Upper lobe of right lung (tissue), 1 donor: ENCODE data around the gene TCFL5. TPM values are rescaled to one million over a fixed set of nuclear protein-coding genes. Genes with fewer than 3 reads are reported as not detected.
A peak's percentile ranks its signal among the peaks of the same experiment; 100 is the strongest.

ENCODE experiments used
- ATAC-seq: fragments of 200-7000 bp; cut with Tn5 transposase; one replicate; pipeline ENCODE4 v1.9.1; 2020; ENCODE audit warnings: mild to moderate bottlenecking, moderate library complexity
- DNase-seq: peaks from one replicate; pipeline ENCODE4 v3.0.0-alpha.2; 2020
- H3K27ac ChIP-seq: fragments of 200-600 bp; one replicate; pipeline ENCODE4 v1.8.0; 2022
- H3K27me3 ChIP-seq: fragments of 200-600 bp; one replicate; pipeline ENCODE4 v1.8.0; 2022; ENCODE audit warnings: mild to moderate bottlenecking
- H3K36me3 ChIP-seq: fragments of 200-600 bp; one replicate; pipeline ENCODE4 v1.8.0; 2022
- H3K4me1 ChIP-seq: fragments of 200-600 bp; one replicate; pipeline ENCODE4 v1.8.0; 2022
- H3K4me3 ChIP-seq: fragments of 200-600 bp; one replicate; pipeline ENCODE4 v1.8.0; 2022; ENCODE audit warnings: mild to moderate bottlenecking
- H3K9me3 ChIP-seq: fragments of 200-600 bp; one replicate; pipeline ENCODE4 v1.8.0; 2022
- CTCF ChIP-seq: fragments of 200-600 bp; IDR thresholded peaks from one replicate; pipeline ENCODE4 v1.8.0; 2022; ENCODE audit warnings: antibody characterized with exemption
- intact Hi-C: fragments of 100-400 bp; cut with DNase I; formaldehyde crosslinking; loops from one replicate; pipeline ENCODE4 v1.11.0; 2022
- total RNA-seq: library from RNA; stranded (reverse); fragmentation: NEBNext Ultra II Directional; extraction: Animal tissue kit (Norgen Biotek cat#: 25700); gene quantifications from one replicate; pipeline ENCODE4 v1.2.1, GENCODE V29; 2021
- donor health status: DM: no; HTN: yes; CAD: no; lungs with severe emphysema.

Gene TCFL5
- total RNA-seq, 1 donor from 2014 or later: 7.8 TPM

- ATAC-seq: no peak
- H3K9me3 ChIP-seq: no peaks in the 10 kb centered on the region
- H3K4me1 ChIP-seq: peaks cover 10% of the 10 kb centered on the region
- intact Hi-C loops: no loop called here
- DNase-seq: no peak
- H3K36me3 ChIP-seq: peaks cover 6% of the 10 kb centered on the region
- H3K4me3 ChIP-seq: peak overlapping the region; percentile 28
- no peaks in the 10 kb centered on the region for H3K27me3 ChIP-seq
- H3K27ac ChIP-seq: no peak overlapping the region
- no peak for TF ChIP-seq CTCF
Measured at GRCh38 chr20:62860391-62860923, 1.2 kb downstream of the TCFL5 start.

DNA sequence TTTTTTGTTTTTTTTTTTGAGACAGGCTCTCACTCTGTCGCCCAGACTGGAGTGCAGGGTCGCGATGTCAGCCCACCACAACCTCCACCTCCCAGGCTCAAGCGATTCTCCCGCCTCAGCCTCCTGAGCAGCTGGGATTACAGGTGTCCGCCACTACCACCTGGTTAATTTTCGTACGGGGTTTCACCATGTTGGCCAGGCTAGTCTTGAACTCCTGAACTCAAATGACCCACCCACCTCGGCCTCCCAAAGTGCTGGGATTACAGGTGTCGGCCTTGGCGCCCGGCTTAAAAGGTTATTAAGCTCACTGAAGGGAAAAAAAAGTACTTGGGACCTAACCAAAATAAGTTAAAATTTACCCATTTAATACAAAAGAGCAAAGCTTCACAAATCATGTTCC is 1.9 kb downstream of the TCFL5 start:
- no peaks in the 10 kb centered on the region for H3K27me3 ChIP-seq
- intact Hi-C loops: no loop called here
- no peak for TF ChIP-seq CTCF
- H3K9me3 ChIP-seq: no peaks in the 10 kb centered on the region
- peaks cover 6% of the 10 kb centered on the region for H3K36me3 ChIP-seq
- no peak overlapping the region for H3K4me3 ChIP-seq
- H3K4me1 ChIP-seq: peaks cover 10% of the 10 kb centered on the region
- no peak for ATAC-seq
- H3K27ac ChIP-seq: no peak overlapping the region
- DNase-seq: no peak

- intact Hi-C loops: no loop called here
- DNase-seq (no peak), ATAC-seq (no peak)
- Histone ChIP-seq H3K36me3 (peaks cover 12% of the 10 kb centered on the region), H3K4me1 (peaks cover 10% of the 10 kb centered on the region), H3K27ac (no peak overlapping the region), H3K9me3 (no peaks in the 10 kb centered on the region), H3K4me3 (no peak overlapping the region), H3K27me3 (no peaks in the 10 kb centered on the region)
- no peak for TF ChIP-seq CTCF
Measured at GRCh38 chr20:62858058-62858830, 3.4 kb downstream of the TCFL5 start.

GRCh38 chr20:62856931-62857619 is 4.5 kb downstream of the TCFL5 start:
- Histone ChIP-seq H3K36me3 (peaks cover 23% of the 10 kb centered on the region), H3K4me3 (no peak overlapping the region), H3K4me1 (peaks cover 10% of the 10 kb centered on the region), H3K9me3 (no peaks in the 10 kb centered on the region), H3K27ac (no peak overlapping the region), H3K27me3 (no peaks in the 10 kb centered on the region)
- TF ChIP-seq CTCF: no peak
- intact Hi-C loops: no loop called here
- DNase-seq (no peak), ATAC-seq (no peak)

- Histone ChIP-seq H3K4me3 (no peak overlapping the region), H3K9me3 (no peaks in the 10 kb centered on the region), H3K27ac (no peak overlapping the region), H3K4me1 (peaks cover 4% of the 10 kb centered on the region), H3K36me3 (peaks cover 23% of the 10 kb centered on the region), H3K27me3 (no peaks in the 10 kb centered on the region)
- intact Hi-C loops: no loop called here
- ATAC-seq (no peak), DNase-seq (no peak)
- no peak for TF ChIP-seq CTCF
Measured at GRCh38 chr20:62855120-62855519, 6.5 kb downstream of the TCFL5 start.
